HepG2 (cell line): Measurements from ENCODE around the gene RPLP2. TPM values are rescaled to one million over a fixed set of nuclear protein-coding genes. Genes with fewer than 3 reads are reported as not detected.

Experiments used
- ATAC-seq: fragments of 200-7000 bp; cut with Tn5 transposase; 3 replicates; pipeline ENCODE4 v1.9.1; 2020; ENCODE audit warnings: mild to moderate bottlenecking, moderate library complexity
- BruUV-seq: library from RNA; stranded (reverse); fragments of 400-500 nt; replicated peaks from 2 replicates; lab custom pipeline; 2021; lab: Mats Ljungman, UMichigan
- CTCF ChIA-PET: fragments of 300-600 bp; formaldehyde crosslinking; extraction: SDS; loops from one replicate; lab custom pipeline; 2021; ENCODE audit warnings: low total read pairs, inconsistent platforms, low intra/inter-chr PET ratio; lab: Yijun Ruan, JAX
- POLR2A ChIA-PET: fragments of 350-600 bp; sonication (Branson Sonifier 250); formaldehyde crosslinking; loops from one replicate; lab custom pipeline; 2020; ENCODE audit warnings: antibody characterized with exemption, inconsistent platforms; lab: Yijun Ruan, JAX
- DNase-seq: peaks from one replicate; pipeline ENCODE4 v3.0.0-alpha.2; 2015; ENCODE audit warnings: low spot score
- FAIRE-seq: peaks from 3 replicates; lab custom pipeline; 2011; peaks lifted over from hg19 to GRCh38; lab: Jason Lieb, UNC
- H2AFZ ChIP-seq: one replicate; pipeline ENCODE4 v1.6.1; 2011; ENCODE audit warnings: low read length, inconsistent platforms
- H3K27ac ChIP-seq: fragments of 300-600 bp; 3 replicates; pipeline ENCODE4 v1.8.0; 2011; ENCODE audit warnings: mixed run types, mild to moderate bottlenecking, mixed read lengths, low read length, inconsistent platforms; ENCODE audit not compliant: insufficient read depth; ENCODE audit errors: extremely low read length
- H3K27me3 ChIP-seq, 2 experiments: fragments of 200-600 bp in 1 of 2; 2 replicates in 1 of 2; 3 replicates in 1 of 2; pipeline versions ENCODE4 v1.6.0 to v1.8.0; 2011; ENCODE audit warnings: low read length in 2 of 2, mild to moderate bottlenecking in 2 of 2, moderate library complexity in 2 of 2, inconsistent platforms in 1 of 2; ENCODE audit not compliant: insufficient read depth in 2 of 2, control insufficient read depth in 1 of 2
- H3K36me3 ChIP-seq, 2 experiments: fragments of 200-600 bp in 1 of 2; replicated peaks in 1 of 2; 2 replicates in 1 of 2; 3 replicates in 1 of 2; pipeline versions ENCODE4 v1.5.1 to v1.8.0; 2011; ENCODE audit warnings: low read length in 2 of 2, inconsistent platforms in 1 of 2; ENCODE audit not compliant: insufficient read depth in 2 of 2, control insufficient read depth in 1 of 2
- H3K4me1 ChIP-seq: 2 replicates; pipeline ENCODE4 v1.5.1; 2012; ENCODE audit warnings: low read length, inconsistent platforms; ENCODE audit not compliant: insufficient read depth
- H3K4me2 ChIP-seq: 2 replicates; pipeline ENCODE4 v1.6.0; 2011; ENCODE audit warnings: low read depth, low read length, inconsistent platforms
- H3K4me3 ChIP-seq, 3 experiments: fragments of 200-600 bp in 1 of 3; sonication (generic), shearing (Covaris generic) in 1 of 3; replicated peaks in 1 of 3; 2 replicates each; pipeline ENCODE4 v1.5.1; 2011 to 2016; ENCODE audit warnings: low read length in 3 of 3, inconsistent platforms in 2 of 3, low read depth in 2 of 3, mild to moderate bottlenecking in 2 of 3, control low read depth in 1 of 3, mixed read lengths in 1 of 3; ENCODE audit not compliant: insufficient read depth in 1 of 3
- H3K79me2 ChIP-seq: one replicate; pipeline ENCODE4 v1.6.1; 2011; ENCODE audit warnings: low read length, inconsistent platforms; ENCODE audit not compliant: insufficient read depth
- H3K9ac ChIP-seq: 2 replicates; pipeline ENCODE4 v1.6.0; 2011; ENCODE audit warnings: mild to moderate bottlenecking, low read depth, low read length, inconsistent platforms; ENCODE audit not compliant: insufficient read depth
- H3K9me3 ChIP-seq: 2 replicates; pipeline ENCODE4 v1.5.1; 2012; ENCODE audit warnings: mild to moderate bottlenecking, low read length
- H4K20me1 ChIP-seq: 2 replicates; pipeline ENCODE4 v1.6.0; 2011; ENCODE audit warnings: inconsistent platforms, mild to moderate bottlenecking, low read length, moderate library complexity; ENCODE audit not compliant: insufficient read depth
- AGO2 ChIP-seq: fragments of 200-400 bp; formaldehyde crosslinking; optimal IDR thresholded peaks from 2 replicates; pipeline ENCODE3; 2017; ENCODE audit warnings: mild to moderate bottlenecking, low read depth, low read length, moderate library complexity
- HMGXB3 ChIP-seq: sonication (generic); formaldehyde crosslinking; IDR thresholded peaks from 2 replicates; pipeline ENCODE4 v1.4.0; 2020; ENCODE audit warnings: missing genetic modification reagents, borderline replicate concordance
- PHF20 ChIP-seq: sonication (generic); formaldehyde crosslinking; IDR thresholded peaks from 2 replicates; pipeline ENCODE4 v1.5.0; 2020; ENCODE audit warnings: mild to moderate bottlenecking, missing genetic modification reagents
- SIX4 ChIP-seq: sonication (generic); formaldehyde crosslinking; IDR thresholded peaks from 2 replicates; pipeline ENCODE4 v1.4.0; 2020; ENCODE audit warnings: missing genetic modification reagents
- ZBTB20 ChIP-seq: sonication (generic); formaldehyde crosslinking; IDR thresholded peaks from 2 replicates; pipeline ENCODE4 v1.8.1; 2023; ENCODE audit warnings: missing genetic modification reagents, low read depth, mild to moderate bottlenecking, borderline replicate concordance
- ZNF230 ChIP-seq: sonication (generic); formaldehyde crosslinking; IDR thresholded peaks from 2 replicates; pipeline ENCODE4 v1.4.0; 2020; ENCODE audit warnings: mild to moderate bottlenecking, missing genetic modification reagents
- ZNF619 ChIP-seq: sonication (generic); formaldehyde crosslinking; IDR thresholded peaks from 2 replicates; pipeline ENCODE4 v1.4.0; 2020; ENCODE audit warnings: mild to moderate bottlenecking, missing genetic modification reagents
- WGBS: methylation state at CpG from one replicate; pipeline ENCODE4 v1.1.6; 2017; ENCODE audit warnings: low lambda C conversion rate; 5-methylcytosine and 5-hydroxymethylcytosine counted together
- in situ Hi-C: cut with HindIII; loops from 2 replicates; pipeline ENCODE4 v1.10.0; 2017; ENCODE audit warnings: low pct_unique_long_range_greater_than_20kb; ENCODE audit not compliant: extremely low pct_ligation_motif_present
- intact Hi-C: fragments of 100-400 bp; cut with micrococcal nuclease; formaldehyde crosslinking; loops from one replicate; pipeline ENCODE4 v1.10.0; 2022; ENCODE audit not compliant: unreplicated experiment
- polyA plus RNA-seq, 8 experiments: library from polyadenylated mRNA; depleted of rRNA in 3 of 8; stranded (reverse) in 7 of 8; unstranded in 1 of 8; fragments of >200 nt; fragmentation: Illumina TruSeq in 4 of 8; extraction: Trizol in 4 of 8; gene quantifications; 2 replicates each; pipeline versions ENCODE4 v1.2.1 to v1.2.3, GENCODE V29; 2011 to 2016; ENCODE audit warnings: low read depth in 4 of 8, missing spikeins in 1 of 8, mixed read lengths in 1 of 8; ENCODE audit not compliant: insufficient read depth in 1 of 8
- total RNA-seq, 5 experiments: library from RNA; depleted of rRNA; stranded (reverse); fragments of >200 nt; fragmentation: Illumina TruSeq; extraction: Trizol; gene quantifications; 2 replicates each; pipeline ENCODE4 v1.2.3, GENCODE V29; 2016; ENCODE audit warnings: low read depth in 1 of 5
- TF ChIP-seq, protein P1 (sequence below): sonication (generic); formaldehyde crosslinking; IDR thresholded peaks from 2 replicates; pipeline ENCODE4 v1.4.0; 2020; ENCODE audit warnings: missing genetic modification reagents, borderline replicate concordance

The RPLP2 gene
- total and polyA plus RNA-seq, 2 of the 13 experiments (the other 11 are each of a cell fraction or from before 2014, with no cell fraction given), result 978 to 2,106 TPM

GRCh38 chr11:855330-855674, 45.5 kb downstream of the RPLP2 start (continued):
- no peak for TF ChIP-seq SIX4
- TF ChIP-seq ZBTB20, result no peak
- no peak for TF ChIP-seq PHF20
- no peak for TF ChIP-seq HMGXB3 (CRISPR knock-in tag)
- no peak for TF ChIP-seq ZNF619 (CRISPR knock-in tag)
- TF ChIP-seq ZNF230, result no peak

DNA sequence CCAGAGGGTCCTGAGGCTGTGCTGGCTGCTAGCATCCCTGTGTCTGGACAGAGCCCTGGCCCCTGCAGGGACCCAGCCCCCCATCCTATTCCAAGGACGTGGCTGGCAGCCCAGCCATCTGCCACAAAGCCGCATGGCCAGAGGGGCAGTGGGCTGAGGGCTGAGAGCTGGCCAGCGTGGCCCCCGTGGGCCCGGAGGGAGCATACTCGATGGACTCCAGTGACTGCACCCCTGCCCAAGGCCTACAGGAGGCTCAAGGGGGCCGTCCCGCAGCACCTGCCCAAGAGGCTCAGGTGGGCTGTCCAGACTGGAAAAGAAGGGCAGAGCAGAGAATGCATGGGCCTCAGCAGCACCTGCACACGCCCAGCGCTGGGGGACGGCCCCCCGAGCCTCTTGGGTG, 46.0 kb downstream of the RPLP2 start:
- in situ Hi-C loops, result no loop called here
- no TSS peak for BruUV-seq
- intact Hi-C loops, result no loop called here
- TF ChIP-seq, protein P1, sequence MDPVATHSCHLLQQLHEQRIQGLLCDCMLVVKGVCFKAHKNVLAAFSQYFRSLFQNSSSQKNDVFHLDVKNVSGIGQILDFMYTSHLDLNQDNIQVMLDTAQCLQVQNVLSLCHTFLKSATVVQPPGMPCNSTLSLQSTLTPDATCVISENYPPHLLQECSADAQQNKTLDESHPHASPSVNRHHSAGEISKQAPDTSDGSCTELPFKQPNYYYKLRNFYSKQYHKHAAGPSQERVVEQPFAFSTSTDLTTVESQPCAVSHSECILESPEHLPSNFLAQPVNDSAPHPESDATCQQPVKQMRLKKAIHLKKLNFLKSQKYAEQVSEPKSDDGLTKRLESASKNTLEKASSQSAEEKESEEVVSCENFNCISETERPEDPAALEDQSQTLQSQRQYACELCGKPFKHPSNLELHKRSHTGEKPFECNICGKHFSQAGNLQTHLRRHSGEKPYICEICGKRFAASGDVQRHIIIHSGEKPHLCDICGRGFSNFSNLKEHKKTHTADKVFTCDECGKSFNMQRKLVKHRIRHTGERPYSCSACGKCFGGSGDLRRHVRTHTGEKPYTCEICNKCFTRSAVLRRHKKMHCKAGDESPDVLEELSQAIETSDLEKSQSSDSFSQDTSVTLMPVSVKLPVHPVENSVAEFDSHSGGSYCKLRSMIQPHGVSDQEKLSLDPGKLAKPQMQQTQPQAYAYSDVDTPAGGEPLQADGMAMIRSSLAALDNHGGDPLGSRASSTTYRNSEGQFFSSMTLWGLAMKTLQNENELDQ, result no peak
- TF ChIP-seq AGO2, result peak; percentile 21
- Histone ChIP-seq H3K27ac (no peak overlapping the region), H3K9me3 (no peaks in the 10 kb centered on the region), H3K9ac (no peak overlapping the region), H3K79me2 (no peaks in the 10 kb centered on the region), H3K4me2 (no peak overlapping the region), H2AFZ (no peak overlapping the region), H4K20me1 (no peaks in the 10 kb centered on the region; the same call in 1 of the 2 replicates), H3K36me3 (no peaks in the 10 kb centered on the region), H3K27me3 (no peaks in the 10 kb centered on the region), H3K4me3 (no peak overlapping the region), H3K4me1 (no peaks in the 10 kb centered on the region)
- no peak for FAIRE-seq
- no peak for DNase-seq
- CTCF ChIA-PET, result no interaction called here
- POLR2A ChIA-PET, result interaction anchor here (1.4 to 1.7 kb wide), 2 partner anchors 30 to 36 kb away, joined by 3 to 4 read pairs; no protein-coding TSS in a partner anchor
- no CpG with 5 or more reads among the region's 12 CpGs for WGBS
- no peak for ATAC-seq
